KBM-7 (cell line): ENCODE data around the gene ARIH2.
A peak's percentile ranks its signal among the peaks of the same experiment; 100 is the strongest.

Experiments
- DNase-seq: peaks from one replicate; pipeline ENCODE4 v3.0.0-alpha.2; 2015
- in situ Hi-C: fragments of 300-500 bp; cut with MboI; formaldehyde crosslinking; loops from 2 replicates; pipeline ENCODE4 v1.14.3; 2020; ENCODE audit warnings: low sequenced_read_pairs, low pct_unique_long_range_greater_than_20kb, mixed read lengths

Gene ARIH2

GRCh38 chr3:48926425-48927392, 8.1 kb downstream of the ARIH2 start:
- in situ Hi-C loops: no loop called here
- no peak for DNase-seq

- in situ Hi-C loops: no loop called here
- DNase-seq: peak; percentile 30
Measured at GRCh38 chr3:48927928-48928327, 9.3 kb downstream of the ARIH2 start.

GRCh38 chr3:48928679-48929078, 10.0 kb downstream of the ARIH2 start:
- in situ Hi-C loops: no loop called here
- DNase-seq: no peak

- in situ Hi-C loops: no loop called here
- no peak for DNase-seq
Measured at GRCh38 chr3:48929358-48930035, 10.9 kb downstream of the ARIH2 start.

GRCh38 chr3:48930590-48930989, 11.9 kb downstream of the ARIH2 start:
- in situ Hi-C loops: no loop called here
- no peak for DNase-seq

- in situ Hi-C loops: no loop called here
- DNase-seq: peak; percentile 21
Measured at GRCh38 chr3:48931944-48932580, 13.4 kb downstream of the ARIH2 start.

- DNase-seq: no peak
- in situ Hi-C loops: no loop called here
Measured at GRCh38 chr3:48934333-48934991, 15.8 kb downstream of the ARIH2 start.

- in situ Hi-C loops: no loop called here
- DNase-seq: no peak
Measured at GRCh38 chr3:48935530-48935929, 16.9 kb downstream of the ARIH2 start.

GRCh38 chr3:48938156-48938555, 19.5 kb downstream of the ARIH2 start:
- in situ Hi-C loops: no loop called here
- DNase-seq: no peak

- no peak for DNase-seq
- in situ Hi-C loops: no loop called here
Measured at GRCh38 chr3:48938689-48939088, 20.0 kb downstream of the ARIH2 start.

GRCh38 chr3:48945432-48945831, 26.8 kb downstream of the ARIH2 start:
- in situ Hi-C loops: no loop called here

GRCh38 chr3:48945891-48946549, 27.4 kb downstream of the ARIH2 start:
- no peak for DNase-seq
- in situ Hi-C loops: no loop called here

More at GRCh38 chr3:48945432-48945831, 26.8 kb downstream of the ARIH2 start:
- DNase-seq: no peak

GRCh38 chr3:48949376-48949717, 30.7 kb downstream of the ARIH2 start:
- no peak for DNase-seq
- in situ Hi-C loops: no loop called here

- DNase-seq: no peak
- in situ Hi-C loops: no loop called here
Measured at GRCh38 chr3:48950051-48950450, 31.4 kb downstream of the ARIH2 start.

- no peak for DNase-seq
- in situ Hi-C loops: no loop called here
Measured at GRCh38 chr3:48951764-48952163, 33.1 kb downstream of the ARIH2 start.

GRCh38 chr3:48952510-48953118, 34.0 kb downstream of the ARIH2 start:
- peak; percentile 43 for DNase-seq
- in situ Hi-C loops: no loop called here

GRCh38 chr3:48957006-48957705, 38.5 kb downstream of the ARIH2 start:
- no peak for DNase-seq

GRCh38 chr3:48960841-48961413, 42.3 kb downstream of the ARIH2 start:
- no peak for DNase-seq
- in situ Hi-C loops: no loop called here

More at GRCh38 chr3:48957006-48957705, 38.5 kb downstream of the ARIH2 start:
- in situ Hi-C loops: no loop called here
